Nucleus accumbens (tissue), 56 donors: Measurements from ENCODE around the gene C12orf42.
A peak's percentile ranks its signal among the peaks of the same experiment; 100 is the strongest.
"Not testable (repeated sequence)": the region's sequence is repeated elsewhere in the genome, so short reads cannot be mapped to it uniquely, and the experiment has no call there.

Experiments used
- DNase-seq, 56 donors: peaks; one replicate each; lab custom pipeline; 2025; lab: John Stamatoyannopoulos, UW

The C12orf42 gene

DNA sequence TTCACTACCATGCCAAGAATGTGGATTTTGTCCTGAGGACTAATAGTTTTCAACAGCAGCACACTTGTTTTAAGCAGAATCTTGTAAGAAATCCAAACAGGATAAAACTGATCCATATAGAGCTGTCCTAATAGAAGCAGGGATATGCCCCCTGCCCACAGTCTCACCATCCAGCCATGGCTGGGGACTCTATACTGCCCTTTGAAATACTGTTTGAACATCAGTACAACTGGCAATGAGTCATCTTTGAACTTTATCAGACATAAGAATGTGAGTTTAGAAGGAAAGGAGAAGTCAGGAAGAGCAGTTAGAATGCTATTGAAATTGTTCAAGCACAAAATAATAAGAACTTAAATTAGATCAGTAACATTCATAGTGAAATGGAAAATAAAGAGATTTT, 3.8 kb upstream of the C12orf42 start:
- DNase-seq: no peak

DNA sequence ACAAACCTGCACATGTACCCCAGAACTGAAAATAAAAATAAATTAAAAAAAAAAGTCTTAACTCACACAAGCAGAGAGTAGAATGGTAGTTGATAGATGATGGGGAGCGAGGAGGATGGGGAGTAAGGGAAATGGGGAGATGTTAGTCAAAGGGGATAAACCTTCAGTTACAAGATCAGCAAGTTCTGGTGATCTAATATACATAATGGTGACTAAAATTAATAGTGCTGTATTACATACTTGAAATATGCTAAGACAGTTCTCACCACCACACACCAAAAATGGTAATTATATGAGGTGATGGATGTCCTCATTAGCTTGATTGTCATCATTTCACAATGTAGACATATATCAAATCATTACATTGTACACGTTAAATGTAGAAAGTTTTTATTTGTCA, 3.2 kb upstream of the C12orf42 start:
- DNase-seq: no peak

DNA sequence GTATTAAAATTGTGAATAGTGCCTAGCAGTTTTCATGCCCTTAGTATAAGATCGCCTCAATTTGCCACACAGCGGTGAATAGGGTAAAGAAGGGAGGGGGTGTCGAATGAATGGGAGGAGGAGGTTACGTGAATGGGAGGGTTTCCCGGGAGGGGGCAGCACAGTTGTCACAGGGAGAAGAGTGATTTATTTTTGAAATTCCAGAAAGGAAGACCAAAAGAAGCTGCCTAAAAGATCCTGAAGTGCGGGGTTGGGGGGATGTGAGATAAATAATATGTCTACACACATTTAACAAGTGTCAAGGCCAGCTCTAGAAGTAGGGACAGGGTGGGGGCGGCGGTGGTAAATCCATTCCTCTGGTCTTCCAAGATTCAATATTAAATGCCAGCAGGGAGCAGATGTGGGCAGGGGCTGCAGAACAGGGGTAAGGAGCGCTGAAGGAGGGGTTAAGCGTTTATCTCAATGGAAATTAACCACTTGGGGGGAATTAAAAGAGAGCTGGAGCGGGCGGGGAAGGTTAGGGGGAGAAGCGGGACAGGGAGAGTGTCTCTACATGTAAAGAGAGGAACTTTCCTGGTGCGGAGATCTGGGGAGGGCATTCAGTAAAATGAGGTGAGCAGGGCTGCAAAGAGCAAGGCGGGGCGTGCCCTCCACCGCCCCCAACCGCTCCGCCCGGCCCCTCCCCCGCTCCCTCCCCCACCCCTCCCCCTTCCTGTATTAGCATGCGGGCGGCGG, 867 bp downstream of the C12orf42 start:
- DNase-seq: peak in 2 of 56 donors; percentile 20 to 37

DNA sequence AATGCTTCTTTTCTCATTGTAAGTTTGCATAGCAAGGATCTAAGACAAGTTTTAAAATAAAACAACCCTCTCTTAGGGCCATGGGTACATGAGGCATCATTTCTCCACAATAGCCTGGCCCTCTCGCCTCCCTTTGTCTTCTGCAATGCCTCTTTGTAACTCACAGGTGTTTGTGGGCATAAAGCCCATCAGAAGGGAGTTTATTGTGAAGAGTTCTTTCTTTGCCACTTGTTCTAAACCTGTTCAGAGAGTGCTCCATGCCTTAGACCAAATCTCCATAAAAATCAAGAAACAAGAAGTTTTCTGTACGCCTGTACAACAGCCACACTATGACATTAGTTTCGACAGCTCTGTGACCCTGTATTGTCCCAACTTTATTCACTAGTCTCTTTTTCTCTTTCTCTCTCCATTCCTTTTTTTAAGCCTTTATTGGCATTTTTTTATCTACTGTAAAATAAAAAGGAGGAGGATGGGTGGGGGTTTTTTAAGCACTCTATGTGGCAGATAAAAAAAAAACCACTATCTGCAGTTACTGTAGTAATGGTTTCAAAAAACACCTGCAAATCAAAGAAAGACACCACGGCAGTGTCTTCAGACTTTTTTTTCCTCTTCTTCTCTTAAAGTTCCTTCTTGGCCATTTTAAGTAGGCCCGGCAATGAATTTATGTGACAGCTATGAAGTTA, 1.6 kb downstream of the C12orf42 start:
- DNase-seq: no peak

- no peak for DNase-seq
Observed at GRCh38 chr12:103493199-103493598, 2.6 kb downstream of the C12orf42 start.

GRCh38 chr12:103482365-103482764, 13.4 kb downstream of the C12orf42 start:
- no peak for DNase-seq

DNA sequence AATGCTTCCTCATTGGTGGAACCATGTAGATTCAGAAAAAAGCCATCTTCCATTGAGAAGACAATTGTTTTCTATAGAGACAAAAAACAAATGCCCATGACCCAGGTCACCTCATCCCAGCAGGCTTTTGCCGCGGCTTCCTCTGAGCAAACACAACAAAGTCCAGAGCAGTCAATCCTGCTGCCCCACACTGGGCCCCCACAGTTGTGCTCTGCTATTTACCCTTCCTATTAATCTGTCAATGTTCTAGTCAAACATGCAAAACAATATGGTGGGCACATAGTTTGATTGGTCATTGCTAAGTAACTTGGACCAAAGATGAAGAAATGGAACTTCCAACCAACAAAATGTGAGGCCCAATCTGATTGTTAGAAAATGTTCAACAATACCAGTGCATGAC, 20.7 kb downstream of the C12orf42 start:
- DNase-seq: no peak

DNA sequence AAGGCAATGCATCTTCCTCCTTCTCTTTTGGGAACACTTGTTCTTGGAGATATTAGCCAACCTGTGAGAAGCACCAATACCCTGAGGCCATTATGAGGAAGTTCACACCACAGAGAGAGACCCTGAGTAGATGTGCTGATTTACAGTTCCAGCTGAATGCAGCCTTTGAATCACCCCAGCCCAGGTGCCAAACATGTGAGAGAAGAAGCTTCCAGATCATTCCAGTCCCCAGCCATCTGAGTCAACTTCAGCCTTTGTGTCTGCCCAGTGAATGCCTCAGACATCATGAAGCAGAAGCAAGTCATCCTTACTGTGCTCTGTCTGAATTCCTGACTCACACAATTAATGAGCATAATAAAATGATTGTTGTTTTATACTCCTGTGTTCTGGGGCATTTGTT, 25.1 kb downstream of the C12orf42 start:
- DNase-seq: no peak

DNA sequence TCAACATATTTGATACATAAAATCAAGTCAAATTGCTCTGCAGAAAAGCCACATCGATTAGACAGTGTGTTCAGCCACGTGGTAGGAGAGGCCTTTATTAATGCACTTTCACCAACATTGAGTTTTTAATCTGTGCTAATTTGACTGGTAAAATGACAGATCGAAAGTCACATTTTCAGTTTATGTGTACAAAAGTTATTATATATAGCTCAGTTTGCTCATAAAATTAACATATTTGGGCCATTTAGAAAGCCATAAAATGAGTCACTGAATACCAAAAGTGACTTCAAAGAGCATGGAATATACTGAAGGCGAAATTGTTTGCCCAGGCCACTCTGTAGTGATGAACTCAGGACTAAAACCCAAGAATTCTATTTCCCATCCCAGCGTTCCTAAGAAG, 26.0 kb downstream of the C12orf42 start:
- no peak for DNase-seq

DNA sequence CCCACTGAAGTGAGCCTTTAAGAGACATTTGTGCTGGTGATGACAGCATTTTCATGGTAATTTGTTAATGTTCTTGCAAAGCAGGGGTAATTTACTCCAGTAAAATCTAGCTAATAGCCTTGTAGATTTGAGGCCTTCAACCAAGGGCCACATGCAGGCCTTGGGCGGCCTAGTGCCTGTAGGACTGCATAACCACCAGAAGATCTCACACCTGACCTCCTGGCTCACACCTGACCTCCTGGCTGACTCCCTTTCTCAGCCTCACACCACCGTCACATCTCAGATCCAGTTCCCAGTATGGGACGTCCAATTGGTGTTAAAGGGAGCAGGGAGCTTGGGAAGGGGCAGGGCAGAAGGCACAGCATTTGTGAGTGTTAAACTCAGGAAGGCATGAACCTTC, 26.9 kb downstream of the C12orf42 start:
- DNase-seq: no peak

DNA sequence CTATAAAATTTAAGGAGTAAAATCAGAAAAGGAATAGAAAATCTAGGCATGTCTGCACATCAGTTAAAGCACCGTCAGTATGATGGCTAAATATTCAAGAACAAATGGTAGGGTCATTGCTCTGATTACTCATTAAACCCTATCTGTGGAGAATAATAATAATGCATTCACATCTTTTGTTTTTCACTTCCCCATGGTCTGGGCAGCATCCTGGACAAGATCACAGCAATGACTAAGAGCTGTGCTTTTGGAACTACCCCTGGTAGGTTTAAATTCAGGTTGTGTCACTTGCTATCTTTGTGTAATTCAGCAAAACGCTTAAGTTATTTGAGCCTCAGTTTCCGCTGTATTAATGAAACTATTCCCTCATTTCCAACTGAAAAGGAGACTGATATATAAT, 33.1 kb downstream of the C12orf42 start:
- no peak for DNase-seq

DNA sequence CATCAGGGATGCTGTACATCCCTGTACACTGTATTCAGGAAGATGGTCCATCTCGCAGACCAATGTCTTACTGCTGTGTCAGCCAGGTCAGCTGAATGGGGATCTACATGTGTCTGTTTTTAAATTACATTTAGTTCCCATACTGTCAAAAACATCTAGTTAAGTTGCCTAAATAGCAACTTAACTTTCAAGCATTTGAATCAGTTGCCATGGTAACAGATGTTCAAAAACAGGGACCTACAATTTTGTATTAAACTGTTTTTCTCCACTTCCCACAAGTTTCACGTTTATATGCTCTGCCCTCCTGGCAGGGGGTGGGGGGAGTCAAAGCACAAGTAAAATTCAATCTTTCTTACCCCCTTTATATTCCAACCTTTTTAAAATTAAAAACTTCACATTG, 38.3 kb downstream of the C12orf42 start:
- DNase-seq: no peak

GRCh38 chr12:103456006-103456405, 39.8 kb downstream of the C12orf42 start:
- no peak for DNase-seq

DNA sequence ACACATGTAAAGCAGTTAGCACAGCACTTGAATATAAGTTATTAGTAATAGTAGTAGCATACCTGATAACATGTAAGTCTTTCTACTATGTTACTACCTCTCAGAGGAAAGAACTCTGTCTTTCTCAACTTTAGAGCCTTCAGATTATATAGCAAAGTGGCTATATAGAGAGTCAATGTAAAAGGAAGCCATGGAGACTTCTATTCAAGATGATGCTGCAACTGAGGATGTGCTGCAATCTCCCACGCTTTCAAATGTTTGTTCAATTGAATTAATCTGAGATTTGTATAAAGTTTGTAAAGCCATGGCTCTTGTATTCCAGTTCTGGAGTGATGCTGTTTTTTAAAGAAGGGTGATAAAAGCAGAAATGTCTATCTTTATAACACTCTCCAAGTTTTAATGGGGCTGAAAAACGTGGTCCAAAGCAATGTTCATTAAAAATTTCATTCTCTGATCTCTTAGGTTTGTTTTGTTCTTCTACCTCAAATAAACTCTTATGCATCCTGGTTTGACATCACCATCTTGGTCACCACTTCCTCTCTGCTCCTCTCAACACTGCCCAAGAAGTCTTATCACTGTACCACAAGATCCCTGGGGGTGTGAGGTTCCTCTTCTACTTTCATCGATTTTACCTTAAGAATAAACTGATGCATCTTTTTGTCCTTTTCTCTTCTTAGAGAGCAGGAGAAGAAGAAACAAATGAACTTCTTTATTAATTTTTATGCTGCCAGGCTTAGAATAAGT, 40.6 kb downstream of the C12orf42 start:
- no peak for DNase-seq

GRCh38 chr12:103444983-103445382, 50.8 kb downstream of the C12orf42 start:
- DNase-seq: no peak

DNA sequence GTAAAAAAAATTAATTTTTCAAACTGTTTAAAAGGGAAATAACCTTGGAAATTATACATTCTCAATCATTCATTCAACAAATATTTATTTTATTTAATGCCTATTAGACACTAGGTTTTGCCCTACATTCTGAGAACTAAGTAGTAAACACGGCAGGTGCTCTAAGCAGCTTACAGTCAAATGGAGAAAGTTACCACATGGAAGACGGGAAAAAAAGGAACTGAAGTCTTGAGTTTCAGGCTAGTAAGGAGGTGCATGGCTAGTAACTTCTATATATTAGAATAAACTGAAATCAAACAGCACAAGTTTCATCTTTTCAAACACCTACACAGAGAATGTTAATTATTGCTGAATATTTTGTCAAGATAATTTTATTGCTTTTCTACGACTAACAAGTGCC, 52.9 kb downstream of the C12orf42 start:
- DNase-seq: no peak

- DNase-seq: no peak
Observed at GRCh38 chr12:103442182-103442555, 53.6 kb downstream of the C12orf42 start.

DNA sequence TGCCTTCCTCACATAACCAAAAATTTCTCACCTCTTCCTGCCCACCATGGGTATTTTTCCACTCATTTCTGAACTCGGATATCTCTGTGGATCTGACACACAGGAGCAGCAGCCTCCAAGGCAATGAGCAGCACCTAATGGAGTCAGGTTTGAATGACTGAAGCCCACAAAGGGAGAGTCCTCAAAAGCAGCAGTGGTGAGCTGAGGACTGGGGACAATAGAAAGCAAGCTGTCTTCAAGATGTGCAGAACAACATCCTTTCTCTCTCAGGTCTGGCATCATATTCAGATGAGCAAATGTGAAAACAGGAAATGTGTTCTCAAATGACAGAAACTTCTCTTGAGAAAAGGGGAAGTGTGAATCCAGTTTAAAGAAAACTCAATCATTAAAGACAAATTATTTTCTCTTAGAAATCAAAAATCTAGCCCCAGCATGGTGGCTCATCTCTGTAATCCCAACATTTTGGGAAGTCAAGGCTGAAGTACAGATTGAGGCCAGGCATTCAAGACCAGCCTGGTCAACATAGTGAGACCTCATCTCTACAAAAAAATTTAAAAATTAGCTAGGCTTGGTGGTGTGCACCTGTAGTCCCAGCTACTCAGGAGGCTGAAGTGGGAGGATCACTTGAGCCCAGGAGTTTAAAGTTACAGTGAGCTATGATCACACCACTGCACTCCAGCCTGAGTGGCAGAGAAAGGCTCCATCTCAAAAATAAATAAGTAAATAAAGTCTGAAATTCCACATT, 54.2 kb downstream of the C12orf42 start:
- no peak for DNase-seq

- not testable (repeated sequence) for DNase-seq
Observed at GRCh38 chr12:103434165-103435105, 61.3 kb downstream of the C12orf42 start.

GRCh38 chr12:103431950-103432349, 63.8 kb downstream of the C12orf42 start:
- no peak for DNase-seq
